Right cardiac atrium (tissue), 5 donors: ENCODE data around the gene NOX4. TPM values are rescaled to one million over a fixed set of nuclear protein-coding genes. Genes with fewer than 3 reads are reported as not detected.

Source experiments
- ATAC-seq, 2 donors: fragments of 200-7000 bp; cut with Tn5 transposase; one replicate each; pipeline versions ENCODE4 v1.8.0 to v1.9.1; 2020; ENCODE audit warnings: moderate library complexity in 2 of 2, mild to moderate bottlenecking in 1 of 2
- DNase-seq, 3 donors: peaks; one replicate each; pipeline ENCODE4 v3.0.0-alpha.2; 2020
- H3K27ac ChIP-seq: one replicate; pipeline ENCODE4 v1.5.1; 2013; ENCODE audit warnings: mild to moderate bottlenecking, low read length, control low read depth, moderate library complexity
- H3K27me3 ChIP-seq: one replicate; pipeline ENCODE4 v1.6.1; 2013; ENCODE audit not compliant: control insufficient read depth, insufficient read depth
- H3K4me1 ChIP-seq: one replicate; pipeline ENCODE4 v1.6.1; 2013; ENCODE audit warnings: low read length; ENCODE audit not compliant: control insufficient read depth, insufficient read depth
- H3K4me3 ChIP-seq: one replicate; pipeline ENCODE4 v1.5.1; 2013; ENCODE audit warnings: low read length, control low read depth
- H3K9me3 ChIP-seq: one replicate; pipeline ENCODE4 v1.6.1; 2013; ENCODE audit warnings: low read length; ENCODE audit not compliant: control insufficient read depth
- WGBS: extraction: QIAGEN DNeasy Blood & Tissue Kit; methylation state at CpG from one replicate; pipeline ENCODE4 v1.1.7; 2013; 5-methylcytosine and 5-hydroxymethylcytosine counted together
- intact Hi-C, 4 donors: fragments of 100-400 bp; cut with DNase I; formaldehyde crosslinking; loops; one replicate each; pipeline versions ENCODE4 v1.11.0 to v1.14.0; 2022 to 2023
- polyA plus RNA-seq: library from polyadenylated mRNA; stranded (reverse); fragments of 200-250 nt; gene quantifications from one replicate; pipeline ENCODE4 v1.2.3, GENCODE V29; 2013
- total RNA-seq, 4 donors: library from RNA; stranded (reverse); fragmentation: NEBNext Ultra II Directional; extraction: Animal tissue kit (Norgen Biotek cat#: 25700); gene quantifications; one replicate each; pipeline ENCODE4 v1.2.1, GENCODE V29; 2021
- donor health status: healthy with polysubstance abuse.
- donor health status: DM: no; HTN: yes; CAD: no.
- donor health status: DM: no; HTN: no; CAD: no.
- donor health status: DM: no; HTN: yes; CAD: no; lungs with severe emphysema.
- donor health status: DM: yes; HTN: yes; CAD: no.

Gene NOX4
- total and polyA plus RNA-seq, 5 donors, result 4.7 to 9.3 (median 7.6) TPM

GRCh38 chr11:89458716-89459115 lies 32.5 kb downstream of the NOX4 start:
- DNase-seq (no peak), ATAC-seq (no peak)
- intact Hi-C loops, result no loop called here
- WGBS, result 72% methylated on average over 2 of the region's 2 CpGs
- Histone ChIP-seq H3K27me3 (no peaks in the 10 kb centered on the region), H3K27ac (no peak overlapping the region), H3K9me3 (no peaks in the 10 kb centered on the region), H3K4me3 (no peak overlapping the region), H3K4me1 (no peaks in the 10 kb centered on the region)

GRCh38 chr11:89457190-89457589 lies 34.0 kb downstream of the NOX4 start:
- 93% methylated on average over 4 of the region's 4 CpGs for WGBS
- H3K9me3 ChIP-seq, result no peaks in the 10 kb centered on the region
- H3K4me3 ChIP-seq, result no peak overlapping the region
- H3K4me1 ChIP-seq, result no peaks in the 10 kb centered on the region
- H3K27ac ChIP-seq, result no peak overlapping the region
- intact Hi-C loops, result no loop called here
- H3K27me3 ChIP-seq, result no peaks in the 10 kb centered on the region
- DNase-seq, result no peak
- no peak for ATAC-seq

DNA sequence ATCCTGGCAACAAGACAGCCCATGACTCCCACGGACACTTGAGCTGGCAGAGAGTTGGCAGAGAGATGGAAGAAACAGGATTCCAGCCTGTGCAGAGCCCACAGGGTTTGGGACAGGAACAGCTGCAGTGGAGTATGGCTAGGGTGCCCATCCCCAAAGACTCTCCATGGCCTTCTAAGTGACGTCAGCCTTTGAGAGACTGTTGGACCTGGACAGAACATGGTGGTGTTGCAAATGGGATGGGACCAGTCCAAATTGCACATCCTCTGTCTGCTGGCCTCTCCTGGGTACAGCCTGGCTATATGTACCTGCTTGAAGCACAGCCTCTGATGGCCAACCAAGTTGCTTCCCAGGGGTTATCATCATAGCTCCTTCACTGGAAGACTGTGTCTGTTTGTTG lies 34.5 kb downstream of the NOX4 start:
- ATAC-seq (no peak), DNase-seq (no peak)
- H3K27me3 ChIP-seq, result no peaks in the 10 kb centered on the region
- 82% methylated on average over 2 of the region's 2 CpGs for WGBS
- no peaks in the 10 kb centered on the region for H3K4me1 ChIP-seq
- no peaks in the 10 kb centered on the region for H3K9me3 ChIP-seq
- no peak overlapping the region for H3K4me3 ChIP-seq
- intact Hi-C loops, result no loop called here
- H3K27ac ChIP-seq, result no peak overlapping the region

GRCh38 chr11:89452780-89453179 lies 38.4 kb downstream of the NOX4 start:
- no peaks in the 10 kb centered on the region for H3K9me3 ChIP-seq

GRCh38 chr11:89447845-89448244 lies 43.3 kb downstream of the NOX4 start:
- H3K4me3 ChIP-seq, result no peak overlapping the region
- no peaks in the 10 kb centered on the region for H3K27me3 ChIP-seq
- no peak overlapping the region for H3K27ac ChIP-seq
- DNase-seq (no peak), ATAC-seq (no peak)
- intact Hi-C loops, result no loop called here
- no peaks in the 10 kb centered on the region for H3K9me3 ChIP-seq
- no peaks in the 10 kb centered on the region for H3K4me1 ChIP-seq

More at GRCh38 chr11:89452780-89453179, 38.4 kb downstream of the NOX4 start:
- Histone ChIP-seq H3K27ac (no peak overlapping the region), H3K4me3 (no peak overlapping the region), H3K27me3 (no peaks in the 10 kb centered on the region), H3K4me1 (no peaks in the 10 kb centered on the region)
- ATAC-seq (no peak), DNase-seq (no peak)
- intact Hi-C loops, result no loop called here
- 84% methylated on average over 3 of the region's 3 CpGs for WGBS

DNA sequence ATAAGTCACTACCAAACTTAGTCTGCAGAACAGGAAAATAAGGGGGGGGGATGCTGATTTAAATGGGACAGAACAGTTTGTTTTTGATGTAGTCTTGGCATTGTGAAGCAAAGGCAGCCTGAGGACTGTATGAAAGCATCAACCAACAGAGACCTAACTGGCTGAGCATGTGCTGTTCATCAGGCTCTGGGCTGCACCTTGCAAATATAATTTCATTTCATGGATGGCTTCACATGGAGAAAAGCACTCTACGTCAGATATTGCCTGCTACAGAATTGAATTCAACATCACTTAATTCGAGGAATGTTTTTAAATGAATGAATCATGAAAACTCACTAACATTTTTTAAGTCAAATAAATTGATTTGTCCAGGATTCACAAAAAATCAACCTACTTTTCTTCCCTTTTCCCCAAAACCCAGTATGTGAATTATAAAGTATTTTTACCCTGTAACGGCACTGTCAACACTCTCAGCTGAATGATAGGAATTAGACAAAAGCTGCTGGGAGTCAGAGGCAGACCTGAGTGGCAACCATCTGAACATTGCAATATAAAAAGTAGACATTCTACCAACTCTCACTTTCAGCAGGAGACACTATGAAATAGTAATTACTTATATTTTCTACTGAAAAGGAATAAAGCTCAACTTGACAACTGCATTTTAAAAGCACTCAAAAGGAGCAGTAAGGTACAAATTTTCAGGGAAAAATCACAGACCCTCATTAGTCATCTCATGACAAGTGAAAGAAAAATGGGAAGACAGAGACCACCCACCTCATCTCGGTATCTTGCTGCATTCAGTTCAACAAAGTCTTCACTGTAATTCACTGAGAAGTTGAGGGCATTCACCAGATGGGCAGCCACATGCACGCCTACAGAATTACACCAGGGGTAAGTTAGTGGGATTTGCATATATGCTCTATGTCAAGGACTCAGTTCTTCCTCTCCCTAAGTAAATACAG lies 47.5 kb downstream of the NOX4 start:
- WGBS, result 84% methylated on average over 5 of the region's 5 CpGs
- Histone ChIP-seq H3K9me3 (no peaks in the 10 kb centered on the region), H3K4me3 (no peak overlapping the region), H3K27me3 (no peaks in the 10 kb centered on the region), H3K4me1 (no peaks in the 10 kb centered on the region), H3K27ac (no peak overlapping the region)
- intact Hi-C loops, result no loop called here
- ATAC-seq (no peak), DNase-seq (no peak)

- 83% methylated on average over 2 of the region's 2 CpGs for WGBS
- ATAC-seq (no peak), DNase-seq (no peak)
- intact Hi-C loops, result no loop called here
- Histone ChIP-seq H3K9me3 (no peaks in the 10 kb centered on the region), H3K27ac (no peak overlapping the region), H3K4me3 (no peak overlapping the region), H3K4me1 (no peaks in the 10 kb centered on the region), H3K27me3 (no peaks in the 10 kb centered on the region)
Observed at GRCh38 chr11:89442801-89443200, 48.4 kb downstream of the NOX4 start.

DNA sequence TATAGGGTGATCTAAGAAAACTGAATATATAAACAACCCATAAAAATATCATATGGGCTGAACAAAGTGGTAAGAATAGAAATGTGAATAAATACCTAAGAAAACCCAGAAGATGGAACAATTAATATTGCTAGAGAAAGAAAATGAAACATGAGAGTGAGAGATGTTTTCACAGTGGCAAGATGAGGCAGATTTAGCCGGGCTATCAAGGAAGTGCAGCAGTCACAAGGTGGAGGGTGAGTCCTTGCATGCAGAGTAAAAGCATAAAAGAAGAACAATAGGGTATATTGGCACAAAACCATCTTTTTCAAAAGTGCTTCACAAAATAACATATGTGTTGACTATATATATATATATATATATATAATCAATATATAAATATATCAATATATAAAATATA lies 49.6 kb downstream of the NOX4 start:
- ATAC-seq, result no peak
- H3K9me3 ChIP-seq, result no peaks in the 10 kb centered on the region
- intact Hi-C loops, result no loop called here
- no peaks in the 10 kb centered on the region for H3K27me3 ChIP-seq
- no peak overlapping the region for H3K4me3 ChIP-seq
- no peak for DNase-seq
- 73% methylated on average over 1 of the region's 1 CpG for WGBS
- H3K4me1 ChIP-seq, result no peaks in the 10 kb centered on the region
- no peak overlapping the region for H3K27ac ChIP-seq

DNA sequence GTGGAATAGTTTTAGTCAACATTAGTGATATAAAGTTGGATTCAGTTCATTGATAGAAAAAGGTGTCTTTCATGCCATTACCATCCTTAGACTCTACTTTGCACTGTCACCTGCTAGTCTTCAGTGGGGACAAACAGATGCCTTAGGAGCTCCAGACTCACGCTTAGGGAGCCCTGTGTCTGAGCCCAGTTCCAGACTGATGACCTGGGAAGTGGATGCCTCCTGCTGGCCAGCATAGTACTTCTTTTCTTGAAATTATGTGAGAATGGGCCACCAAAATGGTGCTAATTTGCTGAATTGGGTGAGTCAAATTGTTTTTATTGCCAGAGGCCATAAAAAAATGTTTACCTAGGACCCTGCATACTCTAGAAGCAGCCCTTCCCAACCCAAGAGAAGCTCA lies 53.9 kb downstream of the NOX4 start:
- H3K4me3 ChIP-seq, result no peak overlapping the region
- no peak overlapping the region for H3K27ac ChIP-seq
- no peaks in the 10 kb centered on the region for H3K4me1 ChIP-seq
- intact Hi-C loops, result no loop called here
- DNase-seq (no peak), ATAC-seq (no peak)
- 98% methylated on average over 1 of the region's 1 CpG for WGBS
- H3K27me3 ChIP-seq, result no peaks in the 10 kb centered on the region
- no peaks in the 10 kb centered on the region for H3K9me3 ChIP-seq

DNA sequence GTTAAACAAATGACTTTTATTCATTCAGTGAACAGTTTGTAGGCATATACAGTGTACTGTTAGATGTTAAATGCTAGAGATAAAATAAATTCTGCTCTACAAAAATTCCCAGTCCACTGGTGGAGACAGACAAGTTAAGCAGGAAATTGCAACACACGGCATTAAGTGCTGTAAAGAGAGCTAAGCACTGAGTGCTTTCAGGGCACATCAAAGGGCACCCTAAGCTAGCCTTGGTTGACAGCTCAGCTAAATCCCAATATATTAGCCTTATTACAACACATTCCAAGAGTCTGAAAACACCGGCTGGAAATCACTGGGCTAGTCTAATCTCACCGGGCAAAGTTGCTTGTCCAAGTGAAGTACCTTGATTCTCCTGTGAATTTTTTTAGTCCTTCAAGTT lies 55.1 kb downstream of the NOX4 start:
- intact Hi-C loops, result no loop called here
- WGBS, result 33% methylated on average over 3 of the region's 3 CpGs
- DNase-seq (no peak), ATAC-seq (peak in 1 of 2 donors; percentile 68)
- Histone ChIP-seq H3K27ac (no peak overlapping the region), H3K4me3 (no peak overlapping the region), H3K27me3 (no peaks in the 10 kb centered on the region), H3K9me3 (no peaks in the 10 kb centered on the region), H3K4me1 (no peaks in the 10 kb centered on the region)

DNA sequence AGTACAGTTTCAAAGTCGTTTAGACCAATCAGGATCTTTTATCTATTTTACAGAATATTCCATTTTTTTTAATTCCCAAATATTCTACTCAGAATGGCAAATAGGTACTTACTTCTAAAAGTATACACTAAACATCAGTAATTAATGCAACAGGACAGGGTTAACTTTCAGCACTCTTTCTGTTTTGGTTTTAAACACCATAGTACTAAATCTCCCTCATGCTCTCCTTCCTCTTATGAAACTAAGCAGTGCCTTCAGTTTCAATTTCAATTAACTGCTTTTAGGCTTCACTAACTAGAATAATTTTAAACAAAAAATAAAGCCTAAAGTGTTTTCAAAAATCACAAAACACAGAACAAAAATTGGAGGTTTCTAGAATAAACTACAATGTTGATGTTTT lies 57.9 kb downstream of the NOX4 start:
- no peaks in the 10 kb centered on the region for H3K27me3 ChIP-seq
- H3K4me1 ChIP-seq, result no peaks in the 10 kb centered on the region
- H3K4me3 ChIP-seq, result no peak overlapping the region
- H3K9me3 ChIP-seq, result no peaks in the 10 kb centered on the region
- no peak for DNase-seq
- intact Hi-C loops, result no loop called here
- ATAC-seq, result no peak
- no peak overlapping the region for H3K27ac ChIP-seq
- WGBS, result 74% methylated on average over 1 of the region's 1 CpG
